HL-60 (cell line): ENCODE measurements around the gene ABCD1.
"Not testable (repeated sequence)": the region's sequence is repeated elsewhere in the genome, so short reads cannot be mapped to it uniquely, and the experiment has no call there.

ENCODE experiments used
- DNase-seq, 2 experiments: peaks; one replicate each; pipeline ENCODE4 v3.0.0-alpha.2; 2010 to 2020; ENCODE audit warnings: low read depth in 1 of 2, low spot score in 1 of 2
- H3K27ac ChIP-seq: fragments of 250-450 bp; sonication (Bioruptor Pico); replicated peaks from 2 replicates; pipeline ENCODE4 v1.5.1; 2020; ENCODE audit warnings: mild to moderate bottlenecking, moderate library complexity
- H3K27me3 ChIP-seq: fragments of 250-450 bp; sonication (Bioruptor Pico); 2 replicates; pipeline ENCODE4 v1.5.1; 2021; ENCODE audit warnings: mild to moderate bottlenecking, moderate library complexity; ENCODE audit not compliant: insufficient read depth, poor library complexity, severe bottlenecking
- H3K4me3 ChIP-seq: replicated peaks from 2 replicates; pipeline ENCODE4 v1.5.1; 2011; ENCODE audit warnings: mild to moderate bottlenecking, control low read depth, low read length; ENCODE audit not compliant: insufficient read depth
- GABPA ChIP-seq: IDR thresholded peaks from 2 replicates; pipeline ENCODE4 v1.6.1; 2012; ENCODE audit warnings: low read depth
- POLR2AphosphoS5 ChIP-seq: IDR thresholded peaks from 2 replicates; pipeline ENCODE4 v1.6.1; 2012; ENCODE audit warnings: low read depth
- SPI1 ChIP-seq: IDR thresholded peaks from 2 replicates; pipeline ENCODE4 v1.6.1; 2012; ENCODE audit warnings: low read depth, mild to moderate bottlenecking, borderline replicate concordance
- TF ChIP-seq, protein P1 (sequence below): IDR thresholded peaks from 2 replicates; pipeline ENCODE4 v1.6.1; 2012; ENCODE audit warnings: low read depth; ENCODE audit not compliant: insufficient replicate concordance
- TF ChIP-seq, protein P2 (sequence below): IDR thresholded peaks from one replicate; pipeline ENCODE4 v1.5.1; 2011; ENCODE audit warnings: low read length, control low read depth, inconsistent platforms; ENCODE audit not compliant: insufficient read depth

The ABCD1 gene

DNA sequence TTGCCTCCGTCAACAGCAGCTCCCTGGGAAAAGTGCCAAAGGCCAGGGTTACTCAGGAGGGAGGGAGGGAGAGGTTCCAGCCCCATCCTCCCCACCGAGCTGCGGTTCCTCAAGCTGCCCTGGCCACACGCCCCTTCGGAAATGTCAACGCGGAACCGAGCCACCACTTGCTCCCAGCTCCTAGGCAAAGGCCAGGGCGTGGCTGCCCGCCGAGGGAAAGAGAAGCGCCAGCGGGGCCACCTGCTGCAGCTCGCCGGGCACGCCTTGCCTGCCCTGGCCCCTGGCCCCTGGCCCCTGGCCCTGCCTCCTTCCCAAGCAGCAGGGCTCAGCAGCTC is 21.7 kb upstream of the ABCD1 start:
- H3K27me3 ChIP-seq = no peaks in the 10 kb centered on the region
- no peak for TF ChIP-seq POLR2AphosphoS5
- TF ChIP-seq, protein P1, sequence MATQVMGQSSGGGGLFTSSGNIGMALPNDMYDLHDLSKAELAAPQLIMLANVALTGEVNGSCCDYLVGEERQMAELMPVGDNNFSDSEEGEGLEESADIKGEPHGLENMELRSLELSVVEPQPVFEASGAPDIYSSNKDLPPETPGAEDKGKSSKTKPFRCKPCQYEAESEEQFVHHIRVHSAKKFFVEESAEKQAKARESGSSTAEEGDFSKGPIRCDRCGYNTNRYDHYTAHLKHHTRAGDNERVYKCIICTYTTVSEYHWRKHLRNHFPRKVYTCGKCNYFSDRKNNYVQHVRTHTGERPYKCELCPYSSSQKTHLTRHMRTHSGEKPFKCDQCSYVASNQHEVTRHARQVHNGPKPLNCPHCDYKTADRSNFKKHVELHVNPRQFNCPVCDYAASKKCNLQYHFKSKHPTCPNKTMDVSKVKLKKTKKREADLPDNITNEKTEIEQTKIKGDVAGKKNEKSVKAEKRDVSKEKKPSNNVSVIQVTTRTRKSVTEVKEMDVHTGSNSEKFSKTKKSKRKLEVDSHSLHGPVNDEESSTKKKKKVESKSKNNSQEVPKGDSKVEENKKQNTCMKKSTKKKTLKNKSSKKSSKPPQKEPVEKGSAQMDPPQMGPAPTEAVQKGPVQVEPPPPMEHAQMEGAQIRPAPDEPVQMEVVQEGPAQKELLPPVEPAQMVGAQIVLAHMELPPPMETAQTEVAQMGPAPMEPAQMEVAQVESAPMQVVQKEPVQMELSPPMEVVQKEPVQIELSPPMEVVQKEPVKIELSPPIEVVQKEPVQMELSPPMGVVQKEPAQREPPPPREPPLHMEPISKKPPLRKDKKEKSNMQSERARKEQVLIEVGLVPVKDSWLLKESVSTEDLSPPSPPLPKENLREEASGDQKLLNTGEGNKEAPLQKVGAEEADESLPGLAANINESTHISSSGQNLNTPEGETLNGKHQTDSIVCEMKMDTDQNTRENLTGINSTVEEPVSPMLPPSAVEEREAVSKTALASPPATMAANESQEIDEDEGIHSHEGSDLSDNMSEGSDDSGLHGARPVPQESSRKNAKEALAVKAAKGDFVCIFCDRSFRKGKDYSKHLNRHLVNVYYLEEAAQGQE = no peak
- TF ChIP-seq SPI1 = no peak
- TF ChIP-seq, protein P2, sequence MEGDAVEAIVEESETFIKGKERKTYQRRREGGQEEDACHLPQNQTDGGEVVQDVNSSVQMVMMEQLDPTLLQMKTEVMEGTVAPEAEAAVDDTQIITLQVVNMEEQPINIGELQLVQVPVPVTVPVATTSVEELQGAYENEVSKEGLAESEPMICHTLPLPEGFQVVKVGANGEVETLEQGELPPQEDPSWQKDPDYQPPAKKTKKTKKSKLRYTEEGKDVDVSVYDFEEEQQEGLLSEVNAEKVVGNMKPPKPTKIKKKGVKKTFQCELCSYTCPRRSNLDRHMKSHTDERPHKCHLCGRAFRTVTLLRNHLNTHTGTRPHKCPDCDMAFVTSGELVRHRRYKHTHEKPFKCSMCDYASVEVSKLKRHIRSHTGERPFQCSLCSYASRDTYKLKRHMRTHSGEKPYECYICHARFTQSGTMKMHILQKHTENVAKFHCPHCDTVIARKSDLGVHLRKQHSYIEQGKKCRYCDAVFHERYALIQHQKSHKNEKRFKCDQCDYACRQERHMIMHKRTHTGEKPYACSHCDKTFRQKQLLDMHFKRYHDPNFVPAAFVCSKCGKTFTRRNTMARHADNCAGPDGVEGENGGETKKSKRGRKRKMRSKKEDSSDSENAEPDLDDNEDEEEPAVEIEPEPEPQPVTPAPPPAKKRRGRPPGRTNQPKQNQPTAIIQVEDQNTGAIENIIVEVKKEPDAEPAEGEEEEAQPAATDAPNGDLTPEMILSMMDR = no peak
- no peak overlapping the region for H3K27ac ChIP-seq
- DNase-seq = no peak
- no peak overlapping the region for H3K4me3 ChIP-seq

DNA sequence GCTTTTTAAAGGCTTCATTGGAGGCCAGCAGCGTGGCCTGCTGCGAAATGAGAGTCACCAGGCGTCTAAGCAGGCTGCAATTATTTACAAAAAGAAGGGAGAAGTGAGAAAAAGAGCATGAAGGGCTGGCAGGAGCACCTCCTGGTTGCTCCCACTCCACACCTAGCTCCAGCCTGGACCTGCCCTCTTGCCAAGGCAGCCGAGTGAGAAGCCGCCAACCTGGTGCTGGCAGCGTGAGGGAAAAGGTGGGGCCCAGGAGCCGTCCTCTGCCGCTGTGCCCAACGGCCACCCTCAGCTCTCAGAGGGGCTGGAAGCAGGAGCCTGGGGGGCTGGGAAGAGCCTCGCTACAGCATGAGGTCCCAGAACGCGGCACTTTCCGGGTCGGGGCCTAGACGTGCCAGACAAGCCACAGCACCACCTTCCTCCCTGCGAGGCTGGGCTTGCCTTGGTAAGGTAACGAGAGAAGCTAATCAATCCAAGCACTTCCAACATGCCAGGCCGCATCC is 20.6 kb upstream of the ABCD1 start:
- TF ChIP-seq POLR2AphosphoS5 = no peak
- TF ChIP-seq, protein P2 = no peak
- TF ChIP-seq, protein P1 = no peak
- no peak for TF ChIP-seq GABPA
- TF ChIP-seq SPI1 = no peak
- no peak for DNase-seq
- H3K27me3 ChIP-seq = no peaks in the 10 kb centered on the region
- H3K27ac ChIP-seq = no peak overlapping the region
- H3K4me3 ChIP-seq = no peak overlapping the region

DNA sequence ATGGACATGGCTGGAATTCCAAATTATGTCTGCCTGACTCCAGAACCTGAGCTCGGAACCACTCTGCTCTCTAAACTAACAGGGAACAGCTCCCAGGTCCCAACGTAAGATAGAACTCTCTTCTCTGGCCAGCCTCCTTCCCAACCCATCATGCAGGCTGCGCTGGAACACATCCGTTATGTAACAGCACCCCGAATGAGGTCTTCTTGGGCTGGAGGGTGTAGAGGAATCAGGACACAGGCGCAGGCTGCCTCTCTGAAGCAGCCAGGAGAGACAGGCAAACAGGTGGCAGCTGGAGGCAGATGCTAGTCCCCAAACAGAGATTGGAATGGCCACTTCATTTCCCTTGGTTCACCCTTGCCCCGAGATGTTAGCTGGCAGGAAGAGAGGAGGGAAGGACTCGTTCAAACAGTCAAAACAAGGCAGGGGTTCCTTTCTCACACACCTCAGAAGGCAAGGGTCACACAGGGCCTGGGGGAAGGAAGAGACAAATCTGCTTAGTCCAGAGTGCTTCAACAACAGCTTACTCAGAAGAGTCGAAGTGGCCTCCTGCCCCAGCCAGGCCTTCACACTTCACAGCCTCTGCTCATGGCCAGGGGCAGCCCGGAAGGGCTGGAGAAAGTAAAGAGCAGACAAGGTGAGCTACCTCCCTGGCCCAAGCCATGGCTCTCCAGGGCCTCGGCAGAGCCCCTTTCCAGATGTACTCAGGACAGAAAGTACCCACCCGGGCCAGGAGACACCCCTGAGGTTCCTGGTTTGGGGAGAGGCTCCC is 19.8 kb upstream of the ABCD1 start:
- DNase-seq, H3K27me3 ChIP-seq, H3K27ac ChIP-seq, H3K4me3 ChIP-seq: not testable (repeated sequence)

DNA sequence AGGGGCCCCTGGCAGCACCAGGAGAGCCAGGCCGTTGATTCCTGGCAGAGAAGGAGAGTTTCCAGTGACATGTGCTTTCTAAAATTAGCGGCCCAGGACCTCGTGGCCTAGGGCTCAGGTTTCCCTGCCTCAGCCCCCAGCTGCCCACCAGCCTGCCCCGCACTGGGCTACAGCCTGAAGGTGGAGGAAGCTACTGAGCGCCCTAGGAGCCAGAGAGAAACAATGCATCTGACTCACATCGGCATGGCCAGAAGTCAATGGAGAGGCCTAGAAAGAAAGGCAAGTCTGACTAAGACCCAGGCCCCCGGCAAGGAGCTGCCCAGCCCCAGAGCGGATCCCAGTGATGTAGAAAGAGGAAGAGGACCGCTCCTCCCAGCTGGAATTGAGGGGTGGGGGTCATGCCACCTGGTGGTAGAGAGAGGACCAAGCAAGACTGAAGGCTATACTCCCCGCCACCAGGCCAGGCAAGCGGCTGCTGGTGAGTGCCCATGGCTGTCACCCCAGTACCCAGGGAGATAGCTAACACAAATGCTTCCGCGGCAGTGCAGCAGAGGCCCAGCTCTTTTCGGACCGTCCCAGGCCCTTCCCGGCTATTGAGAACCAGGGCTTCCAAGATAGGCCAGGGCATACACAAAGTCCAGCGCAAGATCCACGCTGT is 19.1 kb upstream of the ABCD1 start:
- not testable (repeated sequence) for H3K27ac ChIP-seq, DNase-seq, H3K4me3 ChIP-seq, H3K27me3 ChIP-seq

DNA sequence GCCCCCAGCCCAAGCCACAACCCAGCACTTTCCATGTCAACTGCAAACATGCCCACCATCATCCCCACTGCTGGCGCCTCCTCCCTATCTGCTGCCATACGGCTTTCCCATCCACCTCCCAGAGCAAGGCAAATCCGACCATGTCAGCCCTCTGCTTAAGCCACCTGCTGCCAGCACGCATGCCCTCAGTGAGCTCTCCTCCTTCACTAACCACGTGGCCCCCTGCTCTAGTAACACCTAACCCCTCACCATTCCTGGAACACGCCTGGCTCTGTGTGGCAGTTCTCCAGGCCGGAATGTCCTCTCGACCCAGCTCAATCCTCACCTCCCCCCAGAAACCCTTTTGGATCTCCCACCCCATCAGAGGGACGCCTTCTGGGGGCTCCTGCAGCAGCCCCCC is 17.9 kb upstream of the ABCD1 start:
- no peak overlapping the region for H3K4me3 ChIP-seq
- no peak for DNase-seq
- H3K27me3 ChIP-seq = no peaks in the 10 kb centered on the region
- TF ChIP-seq, protein P1 = no peak
- TF ChIP-seq POLR2AphosphoS5 = no peak
- no peak for TF ChIP-seq GABPA
- no peak for TF ChIP-seq SPI1
- TF ChIP-seq, protein P2 = no peak
- H3K27ac ChIP-seq = no peak overlapping the region
